GM12878 (cell line): ENCODE data around the gene RRP15. TPM values are rescaled to one million over a fixed set of nuclear protein-coding genes. Genes with fewer than 3 reads are reported as not detected.

Experiments used
- ATAC-seq: fragments of 200-7000 bp; cut with Tn5 transposase; 3 replicates; pipeline ENCODE4 v1.9.1; 2020; ENCODE audit warnings: mild to moderate bottlenecking, moderate library complexity
- BruUV-seq: library from RNA; stranded (reverse); fragments of 400-500 nt; replicated peaks from 2 replicates; lab custom pipeline; 2021; lab: Mats Ljungman, UMichigan
- CTCF ChIA-PET: fragments of 300-600 bp; sonication (Branson Sonifier 250); formaldehyde crosslinking; extraction: SDS; loops from one replicate; lab custom pipeline; 2021; ENCODE audit warnings: inconsistent platforms; lab: Yijun Ruan, JAX
- POLR2A ChIA-PET: fragments of 350-600 bp; formaldehyde crosslinking; extraction: SDS; loops from one replicate; lab custom pipeline; 2021; ENCODE audit warnings: inconsistent platforms; lab: Charles Lee
- RAD21 ChIA-PET: fragments of 300-600 bp; sonication (Branson Sonifier 250); formaldehyde crosslinking; loops from one replicate; lab custom pipeline; 2023; ENCODE audit warnings: antibody characterized with exemption; ENCODE audit not compliant: unreplicated experiment; lab: Charles Lee
- SMC1A ChIA-PET: fragments of 300-600 bp; sonication (Branson Sonifier 250); formaldehyde crosslinking; loops from one replicate; lab custom pipeline; 2023; ENCODE audit not compliant: unreplicated experiment, uncharacterized antibody; lab: Charles Lee
- DNase-seq: peaks from one replicate; pipeline ENCODE4 v3.0.0-alpha.2; 2011; ENCODE audit warnings: low read depth, low spot score
- FAIRE-seq: peaks from 3 replicates; lab custom pipeline; 2011; peaks lifted over from hg19 to GRCh38; lab: Jason Lieb, UNC
- H2AFZ ChIP-seq: 2 replicates; pipeline ENCODE4 v1.6.0; 2011; ENCODE audit warnings: low read depth, low read length, control low read depth; ENCODE audit not compliant: control insufficient read depth
- H3K27ac ChIP-seq: 2 replicates; pipeline ENCODE4 v1.5.1; 2011; ENCODE audit warnings: control low read depth; ENCODE audit not compliant: control insufficient read depth, insufficient read depth
- H3K27me3 ChIP-seq, 2 experiments: replicated peaks in 1 of 2; 2 replicates each; pipeline versions ENCODE4 v1.6.0 to v1.6.1; 2011; ENCODE audit warnings: low read length in 1 of 2; ENCODE audit not compliant: control insufficient read depth in 2 of 2, insufficient read depth in 2 of 2
- H3K36me3 ChIP-seq, 2 experiments: 2 replicates each; pipeline ENCODE4 v1.5.1; 2011; ENCODE audit warnings: low read length in 1 of 2; ENCODE audit not compliant: control insufficient read depth in 2 of 2, insufficient read depth in 2 of 2
- H3K4me1 ChIP-seq: 2 replicates; pipeline ENCODE4 v1.6.1; 2011; ENCODE audit warnings: mild to moderate bottlenecking, low read length, moderate library complexity, mixed read lengths; ENCODE audit not compliant: control insufficient read depth, insufficient read depth
- H3K4me2 ChIP-seq: 2 replicates; pipeline ENCODE4 v1.6.0; 2011; ENCODE audit warnings: control low read depth; ENCODE audit not compliant: control insufficient read depth, insufficient read depth
- H3K4me3 ChIP-seq: fragments of 200-600 bp; sonication (generic); 2 replicates; pipeline ENCODE4 v1.5.1; 2016
- H3K79me2 ChIP-seq: 2 replicates; pipeline ENCODE4 v1.6.0; 2011; ENCODE audit warnings: low read length; ENCODE audit not compliant: control insufficient read depth, insufficient read depth
- H3K9ac ChIP-seq: 2 replicates; pipeline ENCODE4 v1.8.0; 2011; ENCODE audit warnings: low read length, control low read depth, mixed read lengths; ENCODE audit not compliant: control insufficient read depth, insufficient read depth
- H3K9me3 ChIP-seq: replicated peaks from 3 replicates; pipeline ENCODE4 v1.5.1; 2011; ENCODE audit warnings: mild to moderate bottlenecking, low read length; ENCODE audit not compliant: control insufficient read depth, insufficient read depth
- H4K20me1 ChIP-seq: 2 replicates; pipeline ENCODE4 v1.6.0; 2011; ENCODE audit not compliant: control insufficient read depth, insufficient read depth
- CBFB ChIP-seq: IDR thresholded peaks from 2 replicates; pipeline ENCODE4 v1.6.1; 2016; ENCODE audit warnings: antibody characterized with exemption, low read depth
- E2F4 ChIP-seq: IDR thresholded peaks from 2 replicates; pipeline ENCODE4 v1.6.1; 2012; ENCODE audit warnings: low read depth, low read length, improper control_type of control experiment
- E4F1 ChIP-seq: fragments of 450-650 bp; IDR thresholded peaks from 2 replicates; pipeline ENCODE4 v1.6.1; 2018; ENCODE audit warnings: borderline replicate concordance, mild to moderate bottlenecking; ENCODE audit not compliant: partially characterized antibody
- EP300 ChIP-seq, 2 experiments: fragments of 150-350 bp in 1 of 2; IDR thresholded peaks; 2 replicates each; pipeline ENCODE4 v1.6.1; 2011 to 2012; ENCODE audit warnings: low read depth in 2 of 2, low read length in 2 of 2, borderline replicate concordance in 1 of 2, improper control_type of control experiment in 1 of 2, inconsistent platforms in 1 of 2; ENCODE audit not compliant: control insufficient read depth in 1 of 2
- IRF5 ChIP-seq: fragments of 450-650 bp; IDR thresholded peaks from 2 replicates; pipeline ENCODE4 v1.6.1; 2017; ENCODE audit warnings: borderline replicate concordance
- MEF2A ChIP-seq: IDR thresholded peaks from 2 replicates; pipeline ENCODE4 v1.6.1; 2011; ENCODE audit warnings: low read depth, mild to moderate bottlenecking, low read length, moderate library complexity; ENCODE audit not compliant: insufficient read depth
- MXI1 ChIP-seq: fragments of 150-350 bp; IDR thresholded peaks from 2 replicates; pipeline ENCODE4 v1.6.1; 2011; ENCODE audit warnings: low read depth, mild to moderate bottlenecking, inconsistent platforms, low read length, improper control_type of control experiment
- RAD21 ChIP-seq: IDR thresholded peaks from 2 replicates; pipeline ENCODE4 v1.6.1; 2011; ENCODE audit warnings: mild to moderate bottlenecking, low read depth, low read length, moderate library complexity; ENCODE audit not compliant: insufficient read depth
- RFX5 ChIP-seq: IDR thresholded peaks from 2 replicates; pipeline ENCODE4 v1.6.1; 2011; ENCODE audit warnings: low read depth, low read length, improper control_type of control experiment
- SKIL ChIP-seq: fragments of 450-650 bp; IDR thresholded peaks from 2 replicates; pipeline ENCODE4 v1.6.1; 2017; ENCODE audit warnings: mild to moderate bottlenecking, low read depth, inconsistent platforms; ENCODE audit not compliant: poor library complexity, severe bottlenecking
- SREBF1 ChIP-seq: IDR thresholded peaks from 2 replicates; pipeline ENCODE4 v1.6.1; 2012; ENCODE audit warnings: mild to moderate bottlenecking, low read length
- TCF7 ChIP-seq: IDR thresholded peaks from 2 replicates; pipeline ENCODE4 v1.6.1; 2014; ENCODE audit warnings: antibody characterized with exemption, borderline replicate concordance
- USF1 ChIP-seq: IDR thresholded peaks from 2 replicates; pipeline ENCODE4 v1.6.1; 2011; ENCODE audit warnings: borderline replicate concordance, low read depth, mild to moderate bottlenecking, moderate library complexity, mixed read lengths, low read length; ENCODE audit not compliant: insufficient read depth; ENCODE audit errors: extremely low read length
- WGBS: methylation state at CpG from one replicate; pipeline ENCODE4 v1.1.6; 2016; ENCODE audit warnings: low lambda C conversion rate; ENCODE audit not compliant: insufficient replicate concordance, insufficient coverage; ENCODE audit errors: missing lambda C conversion rate; 5-methylcytosine and 5-hydroxymethylcytosine counted together
- in situ Hi-C: fragments of 300-500 bp; cut with MboI; formaldehyde crosslinking; loops from 9 replicates; pipeline ENCODE4 v1.14.3; 2018; ENCODE audit warnings: mixed read lengths
- intact Hi-C: fragments of 100-400 bp; cut with micrococcal nuclease; formaldehyde crosslinking; loops from one replicate; pipeline ENCODE4 v1.14.2; 2022; ENCODE audit not compliant: unreplicated experiment
- polyA plus RNA-seq, 11 experiments: library from polyadenylated mRNA; depleted of rRNA in 4 of 11; unstranded in 6 of 11; stranded (reverse) in 5 of 11; fragments of >200 nt; fragmentation: Nextera tagmentation in 4 of 11; fragmentation: Illumina TruSeq in 1 of 11; extraction: Ambion mirVana in 4 of 11; extraction: Trizol in 1 of 11; gene quantifications; 1 replicate in 1 of 11; 2 replicates in 10 of 11; pipeline versions ENCODE4 v1.2.1 to v1.2.3, GENCODE V29; 2011 to 2016; ENCODE audit warnings: inconsistent platforms in 2 of 11, missing spikeins in 2 of 11, low read depth in 1 of 11
- total RNA-seq, 4 experiments: library from RNA; depleted of rRNA in 3 of 4; stranded (reverse); fragments of >200 nt in 3 of 4; fragmentation: Illumina TruSeq in 1 of 4; extraction: Trizol in 1 of 4; gene quantifications; 2 replicates each; pipeline versions ENCODE4 v1.2.1 to v1.2.3, GENCODE V29; 2013 to 2021

Gene RRP15
- total and polyA plus RNA-seq, 10 of the 15 experiments (the other 5 are each of a cell fraction or from before 2014, with no cell fraction given), result 5.6 to 37.8 (median 19.1) TPM

- ATAC-seq (no peak), DNase-seq (no peak), FAIRE-seq (no peak)
- WGBS, result 73% methylated on average over 7 of the region's 7 CpGs
- Histone ChIP-seq H3K36me3 (no peaks in the 10 kb centered on the region), H3K79me2 (no peaks in the 10 kb centered on the region), H3K4me1 (no peaks in the 10 kb centered on the region), H3K27me3 (no peaks in the 10 kb centered on the region), H3K9ac (no peak overlapping the region), H2AFZ (no peak overlapping the region), H4K20me1 (no peaks in the 10 kb centered on the region), H3K27ac (no peak overlapping the region), H3K4me2 (no peak overlapping the region), H3K9me3 (no peaks in the 10 kb centered on the region), H3K4me3 (no peak overlapping the region)
- ChIA-PET POLR2A (no interaction called here), RAD21 (no interaction called here), SMC1A (no interaction called here), CTCF (no interaction called here)
- intact Hi-C loops, result no loop called here
- in situ Hi-C loops, result no loop called here
- no TSS peak for BruUV-seq
- TF ChIP-seq SREBF1, result no peak
- no peak for TF ChIP-seq MEF2A
- TF ChIP-seq USF1, result no peak
- no peak for TF ChIP-seq MXI1
- TF ChIP-seq EP300 (IDR thresholded peaks at IDR 0.05; ENCODE audit: borderline replicate concordance in 1 of 2, control insufficient read depth in 1 of 2, low read depth in 2 of 2, low read length in 2 of 2), result no peak
- no peak for TF ChIP-seq CBFB
- no peak for TF ChIP-seq RAD21
- no peak for TF ChIP-seq SKIL
- no peak for TF ChIP-seq E2F4
- no peak for TF ChIP-seq IRF5
- TF ChIP-seq RFX5, result no peak
- TF ChIP-seq TCF7, result no peak
- TF ChIP-seq E4F1, result no peak
Measured at GRCh38 chr1:218380125-218380977, 95.3 kb downstream of the RRP15 start.
